AG08395 (cell line): Measurements from ENCODE around the gene ITGAL.
"Not testable (repeated sequence)": the region's sequence is repeated elsewhere in the genome, so short reads cannot be mapped to it uniquely, and the experiment has no call there.

Experiments used
- DNase-seq: peaks from one replicate; pipeline ENCODE4 v3.0.0; 2012; ENCODE audit warnings: mixed read lengths, low spot score

ITGAL gene

DNA sequence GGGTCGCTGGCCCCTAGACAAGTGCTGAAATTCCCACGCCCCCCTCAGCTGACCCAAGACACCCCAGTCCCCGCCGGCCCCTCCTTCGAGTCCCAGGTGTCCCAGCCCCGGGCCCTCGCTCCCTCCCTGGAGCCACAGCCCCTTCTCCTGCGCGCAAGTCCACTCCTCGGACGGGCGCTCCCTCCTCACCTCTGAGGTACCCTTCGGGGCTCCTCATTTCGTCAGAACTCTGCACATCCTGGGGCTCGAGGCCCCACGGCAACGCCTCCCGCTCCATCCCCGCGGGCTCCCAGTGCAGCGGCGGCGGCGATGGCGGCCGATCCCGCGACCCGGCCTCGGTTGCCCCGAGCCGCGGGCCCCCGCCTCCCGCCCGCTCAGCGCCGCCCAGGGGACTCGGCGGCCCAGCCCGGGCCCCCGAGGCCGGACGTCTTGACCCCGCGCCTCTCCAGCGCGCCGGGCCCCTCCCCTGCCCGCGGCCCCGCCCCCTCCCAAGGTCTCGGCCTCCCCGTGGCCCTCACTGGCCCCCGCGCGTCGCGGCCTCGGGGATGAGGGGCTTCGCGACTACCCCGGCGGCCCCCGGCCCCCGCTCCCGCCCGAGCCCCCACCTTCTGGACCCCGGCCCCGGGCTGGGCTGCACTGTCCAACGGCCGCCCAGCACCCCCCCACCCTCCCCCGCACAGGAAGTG lies 53.7 kb downstream of the ITGAL start, which contains the start of gene ZNF768:
TSS of gene ZNF768 (minus strand) at position 430 of the 686 bp plus-strand sequence. CDS start at position 277, 153 bp downstream.
- DNase-seq, result peak; percentile 61

DNA sequence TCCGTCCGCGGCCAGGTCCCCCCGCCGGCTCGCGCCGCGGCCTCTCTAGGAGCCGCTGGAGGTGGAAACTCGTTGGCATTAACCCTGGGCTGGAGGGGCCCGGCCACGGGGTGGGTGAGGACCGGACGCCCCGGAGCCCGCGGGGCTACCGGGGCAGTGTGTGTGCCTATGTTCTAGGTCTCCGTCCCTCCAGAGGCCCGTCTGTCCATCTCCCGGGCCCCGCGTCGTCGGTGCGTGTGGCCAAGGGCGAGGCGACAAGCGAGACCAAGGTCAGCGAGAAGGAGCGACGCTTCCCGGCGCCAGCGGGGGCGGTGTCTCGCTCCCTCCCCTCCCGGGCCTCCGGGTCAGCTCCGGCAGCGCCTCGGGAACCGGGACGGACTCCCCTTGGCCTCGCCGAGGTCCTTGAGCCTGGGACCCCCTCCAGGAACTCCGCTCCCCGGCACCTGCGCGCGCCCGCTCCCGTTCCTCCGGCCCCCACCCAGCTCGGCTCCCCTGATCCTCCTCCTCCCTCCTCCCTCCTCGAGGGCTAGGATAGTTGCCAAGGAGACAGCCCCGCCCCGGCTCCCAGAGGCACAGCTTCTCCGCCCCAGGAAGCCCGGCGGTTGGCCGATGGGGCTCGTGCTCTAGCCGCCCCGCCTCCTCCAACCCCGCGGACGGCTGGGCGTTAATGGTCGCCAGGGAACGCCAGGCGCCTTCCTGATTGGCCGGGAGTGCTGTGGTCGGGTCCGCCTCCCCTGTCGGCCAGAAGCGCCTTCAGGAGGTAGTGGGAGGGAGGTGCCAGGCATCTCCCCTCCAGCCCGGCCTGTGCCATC lies 54.5 kb downstream of the ITGAL start:
- peak; percentile 98 for DNase-seq

DNA sequence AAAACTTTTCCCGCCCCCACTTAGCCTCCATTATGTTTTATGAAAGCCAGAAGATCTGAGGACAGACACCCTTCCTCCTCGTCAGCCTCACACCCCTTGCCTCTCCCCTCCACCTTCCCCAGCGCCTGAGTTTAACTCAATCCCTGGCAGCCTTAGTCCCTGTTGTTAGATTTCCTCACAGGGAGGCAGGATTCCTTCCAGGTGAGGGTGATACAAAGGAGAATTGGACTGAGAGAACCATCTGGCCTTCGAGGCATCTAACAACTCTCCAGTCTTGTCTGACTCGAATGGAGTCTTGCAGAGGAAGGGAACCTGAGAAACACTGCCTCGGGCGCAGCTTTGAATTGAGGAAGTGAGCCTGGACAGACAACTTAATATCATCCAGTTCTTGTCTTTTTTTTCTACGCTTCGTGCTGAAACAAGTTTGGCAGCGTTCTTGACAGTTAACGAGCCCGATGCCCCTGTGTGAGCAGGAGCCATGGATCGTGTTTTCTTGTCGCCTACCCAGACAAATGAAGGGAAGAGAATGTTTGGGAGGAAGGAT lies 55.2 kb downstream of the ITGAL start:
- no peak for DNase-seq

DNA sequence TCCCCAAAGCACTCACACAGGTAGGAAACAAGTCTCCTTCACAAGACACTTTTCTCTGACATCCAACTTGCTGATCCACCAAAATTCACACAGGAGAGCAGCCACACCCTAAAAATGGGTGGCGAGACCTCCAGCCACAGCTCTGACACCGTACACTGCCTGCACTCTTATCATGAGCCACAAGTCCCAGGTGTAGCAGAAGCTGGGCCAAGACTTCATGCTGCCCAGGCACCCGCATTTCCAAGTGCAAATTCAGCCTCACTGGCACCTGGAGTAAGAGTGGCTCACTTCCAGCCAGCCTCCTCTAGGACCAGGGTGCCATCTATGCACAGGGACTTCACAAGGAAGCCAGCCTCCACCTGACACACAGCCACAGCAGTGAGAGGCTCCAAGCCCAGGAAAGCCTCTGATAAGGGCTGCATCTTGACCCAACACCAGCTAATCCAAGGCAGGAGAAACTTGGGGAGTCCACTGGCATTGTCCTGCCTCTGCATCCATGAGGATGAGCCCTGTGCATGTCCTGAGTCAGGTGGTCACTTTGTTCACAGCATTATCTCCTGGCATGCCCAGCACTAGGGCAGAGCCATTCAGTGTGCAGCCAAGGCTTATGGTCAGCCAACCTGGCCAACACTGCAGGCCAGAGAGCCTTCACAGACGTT lies 56.4 kb downstream of the ITGAL start:
- no peak for DNase-seq

DNA sequence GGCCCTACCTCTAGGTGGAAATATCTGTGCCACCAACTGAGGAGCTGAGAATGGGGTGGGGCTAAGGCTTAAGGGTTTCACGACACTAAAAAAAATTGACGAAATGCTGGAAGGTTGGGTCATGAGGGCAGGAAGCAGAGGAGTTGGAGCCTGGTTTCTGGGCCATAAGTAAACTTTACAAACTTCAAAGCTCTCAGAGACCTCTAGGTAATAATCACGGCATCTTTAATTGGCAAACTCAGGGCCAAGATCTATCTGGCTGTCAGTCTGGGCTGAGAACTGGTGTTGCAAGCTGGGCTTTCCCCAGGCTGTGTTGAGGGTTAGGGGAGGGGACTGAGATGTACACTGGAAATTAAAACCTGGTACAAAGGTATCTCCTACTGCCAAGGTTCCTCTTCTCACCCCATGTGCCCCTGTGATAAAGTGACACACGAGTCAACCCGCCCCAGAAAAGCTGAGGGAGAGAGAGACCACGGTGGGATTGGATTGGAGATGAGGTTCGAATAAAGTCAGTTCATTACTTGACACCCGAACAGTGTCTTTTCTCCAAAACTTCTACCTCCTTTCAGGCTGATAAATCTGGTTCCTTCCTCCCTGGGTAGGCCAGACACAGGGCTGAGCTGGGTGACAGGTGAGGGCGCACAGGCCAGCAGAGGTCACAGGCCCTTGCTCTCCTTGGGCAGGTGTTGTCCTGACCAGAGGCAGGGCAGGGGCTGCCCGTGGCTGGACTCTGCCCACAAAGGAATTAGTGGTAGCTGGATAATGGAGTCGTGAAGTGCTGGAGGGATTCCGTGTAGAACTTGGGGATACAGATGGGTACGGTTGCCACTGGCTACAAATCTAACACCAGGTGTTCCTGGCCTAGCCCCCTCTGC lies 57.9 kb downstream of the ITGAL start:
- DNase-seq, result no peak

DNA sequence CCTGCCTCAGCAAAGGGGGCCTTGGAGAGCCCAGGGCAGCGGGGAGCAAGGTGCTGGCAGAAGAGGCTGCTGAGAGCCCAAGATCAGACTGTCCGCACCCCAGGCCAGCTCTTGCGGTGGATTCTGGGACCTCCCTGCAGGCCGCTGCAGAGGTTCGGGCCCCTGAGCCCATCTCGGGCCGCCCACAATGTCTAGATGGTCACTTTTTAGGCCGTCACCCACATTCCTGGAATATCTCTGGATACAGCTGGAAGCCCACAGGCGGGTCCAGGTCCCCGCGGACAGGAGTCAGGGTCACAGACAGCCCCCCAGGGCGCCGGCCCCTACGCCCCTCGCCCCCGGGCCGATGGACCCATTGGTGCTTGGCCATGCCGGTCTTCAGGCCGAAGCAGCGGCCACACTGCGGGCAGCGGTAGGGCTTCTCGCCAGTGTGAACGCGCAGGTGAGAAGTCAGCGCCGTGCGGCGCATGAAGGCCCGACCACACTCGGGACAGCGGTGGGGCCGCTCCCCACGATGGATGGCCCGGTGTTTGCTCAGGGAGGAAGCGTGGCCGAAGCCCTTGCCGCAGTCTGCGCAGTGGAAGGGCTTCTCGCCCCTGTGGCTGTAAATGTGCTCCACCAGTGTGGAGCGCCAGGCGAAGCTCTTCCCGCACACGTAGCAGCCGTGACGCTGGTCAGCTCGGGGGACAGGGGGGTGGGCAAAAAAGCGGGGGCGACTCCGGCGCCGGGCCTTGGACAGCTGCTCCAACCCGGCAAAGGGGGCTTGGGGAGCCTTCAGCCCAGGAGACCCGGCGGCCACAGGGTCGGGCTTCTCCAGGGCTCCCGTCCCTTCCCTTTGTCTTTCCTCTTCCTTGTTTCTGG lies 60.0 kb downstream of the ITGAL start:
- DNase-seq, result no peak

DNA sequence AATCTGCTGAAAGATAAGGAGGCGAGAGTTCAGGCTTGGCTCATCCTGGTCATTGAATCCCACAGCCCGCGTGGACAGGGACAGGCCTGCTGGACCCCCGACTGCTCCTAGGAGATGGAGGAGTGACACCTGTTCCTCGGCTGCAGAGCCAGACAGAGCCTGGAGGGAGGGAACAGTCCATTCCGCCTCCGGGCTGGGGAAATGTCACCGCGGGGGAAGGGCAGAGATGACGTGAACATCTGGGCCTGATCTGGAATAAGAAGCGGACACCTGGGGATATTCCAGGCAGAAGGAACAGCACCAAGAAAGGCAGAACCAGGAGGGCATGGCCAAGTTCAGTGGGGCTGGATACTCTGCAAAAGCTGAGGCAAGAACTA lies 60.6 kb downstream of the ITGAL start:
- no peak for DNase-seq

DNA sequence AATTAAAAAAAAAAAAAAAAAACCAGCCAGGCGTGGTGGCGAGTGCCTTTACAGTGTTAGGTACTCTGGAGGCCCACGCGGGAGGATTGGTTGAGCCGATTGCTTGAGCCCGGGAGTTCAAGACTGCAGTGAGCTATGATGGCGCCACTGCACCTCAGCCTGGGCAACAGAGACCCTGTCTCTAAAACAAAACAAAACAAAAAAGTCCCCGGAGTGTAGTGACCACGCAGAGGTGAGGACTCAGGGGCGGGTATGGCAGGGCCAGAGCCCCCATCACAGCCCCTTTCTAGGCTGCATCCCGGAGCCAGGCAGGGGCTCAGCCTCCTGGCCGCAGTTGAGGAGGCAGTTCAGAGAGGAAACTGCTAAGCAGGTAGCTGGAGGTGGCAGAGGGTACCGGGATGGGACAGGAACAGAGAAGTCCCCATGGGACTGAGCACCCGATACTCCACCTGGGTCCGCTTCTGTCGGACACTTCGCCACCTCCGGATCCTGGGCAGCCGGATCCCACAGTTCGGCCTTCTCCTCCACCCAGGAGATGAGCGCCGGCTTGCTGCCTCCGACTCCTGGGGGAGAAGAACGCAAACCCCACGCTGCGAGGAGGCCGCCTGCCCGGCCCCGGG lies 61.3 kb downstream of the ITGAL start:
- DNase-seq, result no peak

DNA sequence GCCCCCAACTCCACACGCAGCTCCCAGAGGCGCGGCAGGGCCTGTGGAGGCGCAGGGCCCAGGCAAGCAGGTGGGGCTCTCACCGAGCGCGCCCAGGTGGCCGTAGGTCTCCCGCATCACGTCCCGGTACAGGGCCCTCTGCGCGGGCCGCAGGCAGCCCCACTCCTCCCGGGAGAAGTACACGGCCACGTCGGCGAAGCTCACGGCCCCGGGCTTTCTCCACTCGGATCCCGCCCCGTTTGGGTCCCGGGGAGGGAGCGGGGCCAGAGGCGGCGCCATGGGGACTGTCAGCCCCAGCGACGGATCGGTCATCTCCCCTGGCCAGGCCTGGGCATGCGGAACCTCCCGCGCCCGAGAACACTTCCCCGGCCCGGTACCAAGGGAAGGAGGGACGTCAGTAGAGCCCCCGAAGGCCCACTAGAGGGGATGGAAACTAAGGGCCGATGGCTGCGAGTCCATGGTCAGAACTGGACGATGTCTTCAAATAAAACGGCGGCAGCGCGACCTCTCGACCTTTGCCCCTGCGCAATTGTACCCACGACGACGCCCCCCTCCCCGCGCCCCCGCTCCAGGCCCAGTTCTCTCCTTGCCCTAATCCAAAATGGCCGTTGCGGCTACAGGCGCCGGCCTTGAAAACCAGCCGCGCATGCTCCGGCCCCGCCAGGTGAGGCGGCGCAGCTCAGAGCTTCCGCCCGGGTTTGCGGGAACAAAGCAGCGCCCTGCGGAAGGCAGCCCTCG lies 62.0 kb downstream of the ITGAL start, which contains the start of gene ZNF747:
TSS of gene ZNF747 (minus strand) at position 491 of the 738 bp plus-strand sequence. CDS start at position 312, 179 bp downstream.
- DNase-seq, result peak; percentile 88

DNA sequence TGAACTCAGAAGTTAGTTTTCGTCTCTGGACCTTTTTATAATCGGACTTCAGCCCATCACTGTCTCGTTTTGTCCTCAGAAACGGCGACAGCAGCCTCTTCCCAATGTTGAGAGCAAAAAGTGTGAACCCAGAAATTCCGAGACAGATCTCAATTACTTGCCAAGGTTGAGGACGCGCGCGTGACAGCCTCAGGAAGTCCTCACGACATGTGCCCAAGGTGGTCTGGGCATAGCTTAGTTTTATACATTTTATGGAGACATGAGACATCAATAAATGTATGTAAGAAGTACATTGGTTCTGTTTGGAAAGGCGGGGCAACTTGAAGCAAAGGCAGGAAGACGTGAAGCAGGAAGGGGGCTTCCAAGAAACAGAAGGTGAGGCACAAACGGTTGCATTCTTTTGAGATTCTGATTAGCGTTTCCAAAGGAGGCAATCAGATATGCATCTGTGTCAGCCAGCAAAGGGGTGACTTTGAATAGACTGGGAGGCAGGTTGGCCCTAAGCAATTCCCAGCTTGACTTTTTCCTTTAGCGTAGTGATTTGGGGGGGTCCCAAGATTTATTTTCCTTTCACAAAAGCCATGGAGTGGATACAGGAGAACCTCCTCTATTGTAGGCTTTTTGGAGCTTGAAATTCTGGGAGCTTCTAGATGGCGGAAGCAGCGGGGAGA lies 62.7 kb downstream of the ITGAL start:
- no peak for DNase-seq

DNA sequence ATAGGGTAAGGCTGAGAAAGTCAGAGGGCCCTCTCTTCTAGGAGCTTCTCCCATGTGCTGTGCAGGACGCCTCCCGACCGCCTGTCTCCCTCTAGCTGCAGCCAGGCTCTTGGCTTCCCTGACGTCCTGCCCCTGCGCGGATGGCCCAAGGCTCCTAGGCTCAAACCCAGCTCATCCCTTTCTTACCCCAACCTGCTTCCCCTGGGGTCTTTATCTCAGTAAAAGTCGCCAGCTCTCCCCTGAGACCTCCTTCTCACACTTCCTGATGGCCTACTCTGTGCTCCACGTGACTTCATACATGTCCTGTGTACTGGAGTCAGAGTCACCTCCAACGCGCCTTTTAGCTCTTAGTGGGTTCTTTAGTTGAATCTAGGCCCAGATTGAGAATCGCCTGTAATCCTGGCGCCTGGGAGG lies 63.2 kb downstream of the ITGAL start:
- peak; percentile 81 for DNase-seq

DNA sequence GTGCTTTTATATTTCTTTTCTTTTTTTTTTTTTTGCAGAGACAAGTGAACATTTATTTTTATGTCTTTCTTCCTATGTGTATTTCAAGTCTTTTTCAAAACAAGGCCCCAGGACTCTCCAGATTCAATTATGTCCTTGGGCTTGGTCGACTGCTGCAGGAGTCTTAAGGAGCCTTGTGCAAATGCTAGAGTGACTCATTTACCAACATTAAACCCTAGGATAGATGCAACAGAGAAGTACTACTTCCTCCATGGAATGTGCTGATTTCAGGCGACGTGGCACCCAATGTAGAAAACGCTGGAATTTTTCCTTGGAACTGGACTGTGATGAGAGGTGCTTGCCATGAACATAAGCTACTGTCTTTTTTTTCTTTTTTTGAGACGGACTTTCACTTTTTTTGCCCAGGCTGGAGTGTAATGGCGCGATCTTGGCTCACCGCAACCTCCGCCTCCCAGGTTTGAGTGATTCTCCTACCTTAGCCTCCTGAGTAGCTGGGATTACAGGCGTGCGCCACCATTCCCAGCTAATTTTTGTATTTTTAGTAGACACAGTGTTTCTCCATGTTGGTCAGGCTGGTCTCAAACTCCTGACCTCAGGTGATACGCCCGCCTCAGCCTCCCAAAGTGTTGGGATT lies 64.0 kb downstream of the ITGAL start:
- not testable (repeated sequence) for DNase-seq

DNA sequence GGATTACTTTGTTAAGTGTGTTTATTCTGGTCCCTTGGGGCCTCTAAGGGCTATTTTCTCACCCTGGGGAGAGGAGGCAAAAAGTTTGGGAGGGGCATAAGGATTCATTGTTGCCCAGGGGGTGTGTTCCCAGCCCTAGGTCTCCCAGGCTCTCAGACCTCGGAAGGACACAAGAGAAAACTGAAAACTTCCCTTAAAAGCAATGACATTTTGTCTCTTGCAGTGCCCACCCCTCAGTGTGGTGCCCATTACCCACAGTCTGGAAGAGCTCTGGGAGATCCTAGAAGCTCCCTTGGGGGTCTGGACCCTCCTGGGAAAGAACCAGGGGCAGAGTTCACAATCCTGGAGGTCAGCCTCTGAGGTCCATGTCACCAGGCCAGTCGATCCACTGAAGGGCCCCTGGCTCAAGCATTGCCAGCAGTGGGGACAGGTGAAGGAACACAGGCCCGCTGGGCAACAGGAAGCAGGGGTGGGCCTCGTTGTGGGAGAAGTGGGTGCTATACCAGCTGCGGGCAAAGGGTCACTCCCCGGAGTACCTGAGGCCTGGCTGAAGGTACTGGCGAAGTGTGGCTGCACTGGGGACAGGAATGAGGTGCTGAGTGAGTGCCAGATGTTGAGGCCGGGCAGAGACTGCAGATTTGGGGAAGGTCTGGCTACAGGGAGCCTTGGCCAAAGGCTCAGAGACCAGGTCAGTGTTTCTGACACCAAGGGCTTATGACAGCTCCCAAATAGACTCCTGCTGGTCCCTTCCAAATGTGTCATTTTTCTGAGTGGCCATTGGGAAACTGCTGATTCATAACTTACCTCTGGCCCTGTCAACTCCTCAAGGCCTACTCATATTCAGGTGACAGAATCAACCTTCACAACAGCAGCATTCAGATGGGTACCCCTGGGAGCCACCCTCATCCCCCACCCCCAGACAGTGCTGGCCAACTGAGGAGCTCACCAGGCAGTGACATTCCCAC lies 66.7 kb downstream of the ITGAL start:
- no peak for DNase-seq

DNA sequence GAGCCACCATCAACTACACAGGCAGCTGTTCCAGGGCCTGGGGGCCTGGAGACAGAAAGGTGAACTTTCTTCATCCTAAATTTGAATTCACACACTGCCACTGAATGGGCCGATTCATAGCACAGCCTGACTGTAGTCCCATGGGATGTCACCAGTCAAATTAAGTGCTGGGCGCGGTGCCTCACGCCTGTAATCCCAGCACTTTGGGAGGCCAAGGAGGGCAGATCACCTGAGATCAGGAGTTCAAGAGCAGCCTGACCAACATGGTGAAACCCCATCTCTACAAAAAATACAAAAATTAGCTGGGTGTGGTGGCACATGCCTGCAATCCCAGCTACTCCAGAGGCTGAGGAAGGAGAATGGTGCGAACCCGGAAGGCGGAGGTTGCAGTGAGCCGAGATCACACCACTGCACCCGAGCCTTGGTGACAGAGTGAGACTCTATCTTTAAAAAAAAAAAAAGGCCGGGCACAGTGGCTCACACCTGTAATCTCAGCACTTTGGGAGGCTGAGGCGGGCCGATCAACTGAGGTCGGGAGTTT lies 67.5 kb downstream of the ITGAL start:
- not testable (repeated sequence) for DNase-seq

DNA sequence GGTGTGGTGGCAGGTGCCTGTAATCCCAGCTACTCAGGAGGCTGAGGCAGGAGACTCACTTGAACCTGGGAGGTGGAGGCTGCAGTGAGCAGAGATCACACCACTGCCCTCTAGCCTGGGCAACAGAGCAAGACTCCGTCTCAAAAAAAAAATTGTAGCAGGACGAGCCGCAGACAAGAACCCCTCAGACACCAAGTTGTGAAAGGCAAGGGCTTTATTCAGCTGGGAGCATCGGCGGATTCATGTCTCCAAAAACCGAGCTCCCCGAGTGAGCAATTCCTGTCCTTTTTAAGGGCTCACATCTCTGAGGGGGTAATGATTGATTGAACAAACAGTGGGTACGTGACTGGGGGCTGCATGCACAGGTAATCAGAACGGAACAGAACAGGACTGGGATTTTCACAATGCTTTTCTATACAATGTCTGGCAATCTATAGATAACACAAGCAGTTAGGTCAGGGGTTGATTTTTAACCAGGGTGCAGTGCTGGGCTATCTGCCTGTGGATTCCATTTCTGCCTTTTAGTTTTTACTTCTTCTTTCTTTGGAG lies 68.4 kb downstream of the ITGAL start:
- DNase-seq, result not testable (repeated sequence)
